Jurkat, Clone E6-1 (cell line): ENCODE data around the gene FBN2.
"Not testable (repeated sequence)": the region's sequence is repeated elsewhere in the genome, so short reads cannot be mapped to it uniquely, and the experiment has no call there.

Experiments
- DNase-seq: peaks from one replicate; pipeline ENCODE4 v3.0.0-alpha.2; 2011; ENCODE audit warnings: low read depth, low spot score
- H3K4me3 ChIP-seq: 2 replicates; pipeline ENCODE4 v1.5.1; 2011; ENCODE audit warnings: mild to moderate bottlenecking, low read length, control low read depth, moderate library complexity

Gene FBN2

GRCh38 chr5:128487041-128487440, 51.0 kb downstream of the FBN2 start:
- DNase-seq: no peak
- H3K4me3 ChIP-seq: no peak overlapping the region

- no peak overlapping the region for H3K4me3 ChIP-seq
- DNase-seq: no peak
These were observed 54.3 kb downstream of the FBN2 start for GRCh38 chr5:128483738-128484137.

GRCh38 chr5:128480906-128481633, 57.0 kb downstream of the FBN2 start:
- H3K4me3 ChIP-seq: no peak overlapping the region
- no peak for DNase-seq

GRCh38 chr5:128480158-128480557, 57.9 kb downstream of the FBN2 start:
- DNase-seq: no peak
- no peak overlapping the region for H3K4me3 ChIP-seq

GRCh38 chr5:128478386-128479368, 59.4 kb downstream of the FBN2 start:
- DNase-seq: no peak
- H3K4me3 ChIP-seq: no peak overlapping the region

GRCh38 chr5:128477944-128478343, 60.1 kb downstream of the FBN2 start:
- no peak for DNase-seq
- no peak overlapping the region for H3K4me3 ChIP-seq

GRCh38 chr5:128475693-128476092, 62.4 kb downstream of the FBN2 start:
- DNase-seq: no peak

GRCh38 chr5:128472919-128473318, 65.1 kb downstream of the FBN2 start:
- no peak for DNase-seq

More at GRCh38 chr5:128475693-128476092, 62.4 kb downstream of the FBN2 start:
- H3K4me3 ChIP-seq: no peak overlapping the region

GRCh38 chr5:128472036-128472435, 66.0 kb downstream of the FBN2 start:
- DNase-seq: no peak
- H3K4me3 ChIP-seq: no peak overlapping the region

More at GRCh38 chr5:128472919-128473318, 65.1 kb downstream of the FBN2 start:
- H3K4me3 ChIP-seq: no peak overlapping the region

GRCh38 chr5:128470663-128471062, 67.4 kb downstream of the FBN2 start:
- H3K4me3 ChIP-seq: no peak overlapping the region
- no peak for DNase-seq

- DNase-seq: no peak
- H3K4me3 ChIP-seq: no peak overlapping the region
These were observed 68.1 kb downstream of the FBN2 start for GRCh38 chr5:128469912-128470311.

GRCh38 chr5:128466980-128467379, 71.1 kb downstream of the FBN2 start:
- no peak for DNase-seq
- H3K4me3 ChIP-seq: no peak overlapping the region

GRCh38 chr5:128466554-128466953, 71.5 kb downstream of the FBN2 start:
- no peak for DNase-seq
- no peak overlapping the region for H3K4me3 ChIP-seq

GRCh38 chr5:128464596-128464995, 73.4 kb downstream of the FBN2 start:
- no peak overlapping the region for H3K4me3 ChIP-seq
- DNase-seq: no peak

- no peak for DNase-seq
- no peak overlapping the region for H3K4me3 ChIP-seq
These were observed 75.7 kb downstream of the FBN2 start for GRCh38 chr5:128462330-128462729.

GRCh38 chr5:128457147-128457915, 80.7 kb downstream of the FBN2 start:
- not testable (repeated sequence) for H3K4me3 ChIP-seq, DNase-seq

- DNase-seq: no peak
- no peak overlapping the region for H3K4me3 ChIP-seq
These were observed 82.1 kb downstream of the FBN2 start for GRCh38 chr5:128455841-128456361.

- H3K4me3 ChIP-seq: no peak overlapping the region
- no peak for DNase-seq
These were observed 84.9 kb downstream of the FBN2 start for GRCh38 chr5:128453121-128453520.

GRCh38 chr5:128447224-128447623, 90.8 kb downstream of the FBN2 start:
- not testable (repeated sequence) for DNase-seq, H3K4me3 ChIP-seq
